Breast epithelium (tissue), 3 donors: Measurements from ENCODE around the gene HBEGF.

Experiments used
- POLR2A ChIP-seq: fragments of 450-650 bp; IDR thresholded peaks from one replicate; pipeline ENCODE4 v1.6.1; 2016; ENCODE audit warnings: antibody characterized with exemption, mild to moderate bottlenecking, moderate library complexity
- POLR2AphosphoS5 ChIP-seq, 3 donors: sonication (generic); formaldehyde crosslinking; IDR thresholded peaks; one replicate each; pipeline ENCODE4 v1.6.1; 2017; ENCODE audit warnings: antibody characterized with exemption in 3 of 3
- TF ChIP-seq, protein P1 (sequence below), 3 donors: fragments of 450-650 bp; IDR thresholded peaks; one replicate each; pipeline ENCODE4 v1.5.1; 2016 to 2017; ENCODE audit warnings: antibody characterized with exemption in 3 of 3, mild to moderate bottlenecking in 3 of 3, moderate library complexity in 3 of 3

DNA sequence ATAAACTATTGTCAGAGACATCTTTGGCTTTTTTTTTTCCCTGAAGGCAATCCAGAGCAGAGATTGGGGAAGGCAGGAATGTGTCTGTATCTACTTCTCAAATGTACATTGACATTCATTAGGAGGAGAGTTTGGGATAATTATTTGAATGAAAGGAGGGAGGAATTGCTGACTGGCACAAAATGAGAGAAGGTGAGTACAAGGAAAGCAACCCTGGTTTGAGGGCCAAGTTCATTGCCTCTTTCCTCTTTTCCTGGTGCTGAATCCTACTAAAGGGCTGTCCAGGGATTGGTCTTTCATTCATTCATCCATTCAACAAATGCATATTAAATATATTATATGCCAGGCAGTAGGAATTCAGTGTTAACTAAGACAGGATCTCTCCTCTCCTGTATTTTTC is 36.5 kb upstream of the HBEGF start:
- TF ChIP-seq, protein P1, sequence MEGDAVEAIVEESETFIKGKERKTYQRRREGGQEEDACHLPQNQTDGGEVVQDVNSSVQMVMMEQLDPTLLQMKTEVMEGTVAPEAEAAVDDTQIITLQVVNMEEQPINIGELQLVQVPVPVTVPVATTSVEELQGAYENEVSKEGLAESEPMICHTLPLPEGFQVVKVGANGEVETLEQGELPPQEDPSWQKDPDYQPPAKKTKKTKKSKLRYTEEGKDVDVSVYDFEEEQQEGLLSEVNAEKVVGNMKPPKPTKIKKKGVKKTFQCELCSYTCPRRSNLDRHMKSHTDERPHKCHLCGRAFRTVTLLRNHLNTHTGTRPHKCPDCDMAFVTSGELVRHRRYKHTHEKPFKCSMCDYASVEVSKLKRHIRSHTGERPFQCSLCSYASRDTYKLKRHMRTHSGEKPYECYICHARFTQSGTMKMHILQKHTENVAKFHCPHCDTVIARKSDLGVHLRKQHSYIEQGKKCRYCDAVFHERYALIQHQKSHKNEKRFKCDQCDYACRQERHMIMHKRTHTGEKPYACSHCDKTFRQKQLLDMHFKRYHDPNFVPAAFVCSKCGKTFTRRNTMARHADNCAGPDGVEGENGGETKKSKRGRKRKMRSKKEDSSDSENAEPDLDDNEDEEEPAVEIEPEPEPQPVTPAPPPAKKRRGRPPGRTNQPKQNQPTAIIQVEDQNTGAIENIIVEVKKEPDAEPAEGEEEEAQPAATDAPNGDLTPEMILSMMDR (IDR thresholded peaks at IDR 0.05), result no peak
- TF ChIP-seq POLR2AphosphoS5 (IDR thresholded peaks at IDR 0.05) (no peak), POLR2A (no peak)
